ENCODE measurements around the gene APEH.
"Not testable (repeated sequence)": the region's sequence is repeated elsewhere in the genome, so short reads cannot be mapped to it uniquely, and the experiment has no call there.

DNA sequence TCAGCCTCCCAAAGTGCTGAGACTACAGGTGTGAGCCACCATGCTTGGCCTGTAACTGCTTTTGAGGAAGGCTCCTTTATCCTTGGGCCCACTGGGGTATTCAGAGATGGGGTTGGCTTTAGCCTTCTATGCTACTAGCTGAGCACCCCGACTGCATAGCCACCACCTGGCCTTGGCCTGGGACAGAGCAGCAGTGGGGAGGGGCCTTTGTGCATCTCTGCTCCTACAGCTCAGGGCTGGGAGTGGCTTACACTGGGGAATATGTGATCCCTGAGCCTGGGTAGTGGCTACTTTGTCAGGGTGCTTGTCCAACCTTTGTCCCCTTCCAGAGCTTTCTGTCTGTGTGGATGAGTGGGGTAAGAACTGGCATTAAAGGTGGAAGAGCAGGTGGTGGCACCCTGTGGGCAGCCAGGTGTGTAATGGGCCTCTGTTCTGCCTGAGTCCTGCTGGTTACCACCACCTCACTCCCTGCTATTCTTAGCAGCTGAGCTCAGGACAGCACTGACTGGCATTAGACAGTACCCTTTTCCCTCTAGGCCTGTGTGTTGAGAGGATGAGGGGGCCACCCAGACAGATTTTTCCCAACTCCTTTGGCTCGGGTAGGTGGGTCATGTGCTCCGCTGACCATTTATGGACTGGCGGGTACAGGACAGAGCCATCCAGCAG lies 21.3 kb downstream of the APEH start:
- TF ChIP-seq, protein P1, sequence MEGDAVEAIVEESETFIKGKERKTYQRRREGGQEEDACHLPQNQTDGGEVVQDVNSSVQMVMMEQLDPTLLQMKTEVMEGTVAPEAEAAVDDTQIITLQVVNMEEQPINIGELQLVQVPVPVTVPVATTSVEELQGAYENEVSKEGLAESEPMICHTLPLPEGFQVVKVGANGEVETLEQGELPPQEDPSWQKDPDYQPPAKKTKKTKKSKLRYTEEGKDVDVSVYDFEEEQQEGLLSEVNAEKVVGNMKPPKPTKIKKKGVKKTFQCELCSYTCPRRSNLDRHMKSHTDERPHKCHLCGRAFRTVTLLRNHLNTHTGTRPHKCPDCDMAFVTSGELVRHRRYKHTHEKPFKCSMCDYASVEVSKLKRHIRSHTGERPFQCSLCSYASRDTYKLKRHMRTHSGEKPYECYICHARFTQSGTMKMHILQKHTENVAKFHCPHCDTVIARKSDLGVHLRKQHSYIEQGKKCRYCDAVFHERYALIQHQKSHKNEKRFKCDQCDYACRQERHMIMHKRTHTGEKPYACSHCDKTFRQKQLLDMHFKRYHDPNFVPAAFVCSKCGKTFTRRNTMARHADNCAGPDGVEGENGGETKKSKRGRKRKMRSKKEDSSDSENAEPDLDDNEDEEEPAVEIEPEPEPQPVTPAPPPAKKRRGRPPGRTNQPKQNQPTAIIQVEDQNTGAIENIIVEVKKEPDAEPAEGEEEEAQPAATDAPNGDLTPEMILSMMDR (conservative IDR thresholded peaks at IDR 0.05; ENCODE audit: low read depth, low read length): not testable (repeated sequence)
- not testable (repeated sequence) for TF ChIP-seq MAFK (IDR thresholded peaks at IDR 0.05; ENCODE audit: low read depth, low read length); POLR2A (IDR thresholded peaks at IDR 0.05; ENCODE audit: low read depth, low read length); FOS (IDR thresholded peaks at IDR 0.05; ENCODE audit: low read depth, low read length); RFX5 (IDR thresholded peaks at IDR 0.05; ENCODE audit: low read depth, low read length); CEBPB (IDR thresholded peaks at IDR 0.05; ENCODE audit: low read depth, low read length); RAD21 (IDR thresholded peaks at IDR 0.05; ENCODE audit: low read length); SMC3 (IDR thresholded peaks at IDR 0.05; ENCODE audit: low read depth, low read length); MXI1 (IDR thresholded peaks at IDR 0.05; ENCODE audit: borderline replicate concordance, low read depth, low read length); CHD1 (IDR thresholded peaks at IDR 0.05; ENCODE audit: low read depth, low read length); BHLHE40 (IDR thresholded peaks at IDR 0.05; ENCODE audit: low read depth, low read length); RCOR1 (IDR thresholded peaks at IDR 0.05; ENCODE audit: insufficient replicate concordance, low read length)
- TF ChIP-seq, protein P2, sequence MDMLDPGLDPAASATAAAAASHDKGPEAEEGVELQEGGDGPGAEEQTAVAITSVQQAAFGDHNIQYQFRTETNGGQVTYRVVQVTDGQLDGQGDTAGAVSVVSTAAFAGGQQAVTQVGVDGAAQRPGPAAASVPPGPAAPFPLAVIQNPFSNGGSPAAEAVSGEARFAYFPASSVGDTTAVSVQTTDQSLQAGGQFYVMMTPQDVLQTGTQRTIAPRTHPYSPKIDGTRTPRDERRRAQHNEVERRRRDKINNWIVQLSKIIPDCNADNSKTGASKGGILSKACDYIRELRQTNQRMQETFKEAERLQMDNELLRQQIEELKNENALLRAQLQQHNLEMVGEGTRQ (IDR thresholded peaks at IDR 0.05; ENCODE audit: low read depth, low read length): not testable (repeated sequence)
